OCI-LY1 (cell line): ENCODE measurements around the gene SLC12A8.

Source experiments
- H2AFZ ChIP-seq: fragments of 200-600 bp; sonication (generic), shearing (Covaris generic); 2 replicates; pipeline ENCODE4 v1.6.0; 2014; ENCODE audit warnings: antibody characterized with exemption, mild to moderate bottlenecking, low read length
- H3F3A ChIP-seq: fragments of 200-600 bp; sonication (generic), shearing (Covaris generic); 2 replicates; pipeline ENCODE4 v1.6.0; 2014; ENCODE audit warnings: mild to moderate bottlenecking, antibody characterized with exemption, low read length, moderate library complexity; ENCODE audit not compliant: insufficient read depth
- H3K27ac ChIP-seq: fragments of 200-600 bp; sonication (generic); 2 replicates; pipeline ENCODE4 v1.5.1; 2014; ENCODE audit warnings: low read length, mixed run types, mild to moderate bottlenecking, low read depth; ENCODE audit not compliant: poor library complexity, severe bottlenecking
- H3K27me3 ChIP-seq: fragments of 200-600 bp; sonication (generic); 2 replicates; pipeline ENCODE4 v1.6.0; 2014; ENCODE audit warnings: antibody characterized with exemption, mild to moderate bottlenecking, low read length, moderate library complexity; ENCODE audit not compliant: insufficient read depth
- H3K36me3 ChIP-seq: fragments of 200-600 bp; sonication (generic); 2 replicates; pipeline ENCODE4 v1.6.1; 2014; ENCODE audit warnings: mild to moderate bottlenecking, antibody characterized with exemption, low read length, moderate library complexity, mixed read lengths; ENCODE audit not compliant: insufficient read depth
- H3K4me1 ChIP-seq: fragments of 200-600 bp; sonication (generic); 2 replicates; pipeline ENCODE4 v1.5.1; 2014; ENCODE audit warnings: mild to moderate bottlenecking, low read length, moderate library complexity; ENCODE audit not compliant: insufficient read depth, severe bottlenecking
- H3K4me2 ChIP-seq: fragments of 200-600 bp; sonication (generic), shearing (Covaris generic); 2 replicates; pipeline ENCODE4 v1.6.1; 2014; ENCODE audit warnings: low read length
- H3K4me3 ChIP-seq: fragments of 200-600 bp; sonication (generic); 2 replicates; pipeline ENCODE4 v1.5.1; 2014; ENCODE audit warnings: low read length, low read depth, mild to moderate bottlenecking, mixed read lengths; ENCODE audit not compliant: poor library complexity, severe bottlenecking
- H3K79me2 ChIP-seq: fragments of 200-600 bp; shearing (Covaris generic); 2 replicates; pipeline ENCODE4 v1.6.1; 2016; ENCODE audit warnings: mixed run types, low read length, mixed read lengths; ENCODE audit not compliant: insufficient read depth
- H3K9ac ChIP-seq: fragments of 200-600 bp; sonication (generic), shearing (Covaris generic); 2 replicates; pipeline ENCODE4 v1.6.1; 2014; ENCODE audit warnings: mild to moderate bottlenecking, low read length, mixed read lengths
- H3K9me2 ChIP-seq: fragments of 200-600 bp; sonication (generic), shearing (Covaris generic); 2 replicates; pipeline ENCODE4 v1.6.1; 2014; ENCODE audit warnings: low read depth, mild to moderate bottlenecking, low read length, mixed read lengths
- H3K9me3 ChIP-seq: fragments of 200-600 bp; shearing (Covaris generic); 2 replicates; pipeline ENCODE4 v1.6.1; 2014; ENCODE audit warnings: low read length, mixed read lengths
- H4K20me1 ChIP-seq: fragments of 200-600 bp; sonication (generic), shearing (Covaris generic); 2 replicates; pipeline ENCODE4 v1.6.0; 2016; ENCODE audit warnings: mild to moderate bottlenecking, low read length; ENCODE audit not compliant: insufficient read depth
- CTCF ChIP-seq: fragments of 200-600 bp; sonication (generic), shearing (Covaris generic); IDR thresholded peaks from 2 replicates; pipeline ENCODE4 v1.5.1; 2017; ENCODE audit warnings: mild to moderate bottlenecking, antibody characterized with exemption, low read length, moderate library complexity, mixed read lengths
- EZH2 ChIP-seq: fragments of 200-600 bp; sonication (generic), shearing (Covaris generic); IDR thresholded peaks from 2 replicates; pipeline ENCODE4 v1.8.0; 2017; ENCODE audit warnings: borderline replicate concordance, mixed run types, mild to moderate bottlenecking, antibody characterized with exemption, low read length, moderate library complexity, mixed read lengths

Gene SLC12A8

DNA sequence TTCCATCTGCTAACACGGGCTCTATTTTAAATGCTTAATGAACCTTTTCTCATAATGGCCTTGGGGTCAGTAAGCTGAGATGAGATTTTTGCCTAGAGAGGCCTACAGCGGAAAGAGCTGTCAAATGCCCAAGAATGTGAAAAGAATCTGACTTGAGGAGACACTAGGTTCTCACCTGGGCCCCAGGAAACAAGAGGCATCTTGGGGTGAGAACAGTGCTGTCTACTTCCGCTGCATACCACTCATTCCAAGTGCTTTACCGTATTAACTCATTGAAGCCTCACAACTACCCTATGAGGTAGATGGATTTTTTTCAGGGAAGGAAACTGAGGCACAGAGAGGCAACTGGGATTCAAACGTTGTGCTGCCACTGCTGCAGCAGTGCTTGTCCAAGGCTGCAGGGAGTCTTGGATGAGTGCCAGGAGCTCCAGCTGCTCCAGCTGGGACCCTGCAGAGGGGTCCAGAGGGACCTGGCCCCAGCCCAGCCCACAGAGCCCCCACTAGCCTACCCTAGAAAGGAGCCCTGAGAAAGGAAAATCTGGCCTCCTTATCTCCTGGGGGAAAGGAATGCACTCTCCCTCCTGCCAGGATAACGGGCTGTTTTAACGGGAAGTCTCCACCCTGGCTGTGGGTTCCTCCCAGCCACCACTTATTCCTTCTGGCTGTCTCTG, 68.4 kb downstream of the SLC12A8 start:
- H3K36me3 ChIP-seq: no peaks in the 10 kb centered on the region
- H3K27ac ChIP-seq: no peak overlapping the region
- no peaks in the 10 kb centered on the region for H4K20me1 ChIP-seq
- H3K27me3 ChIP-seq: peaks cover 14% of the 10 kb centered on the region; the same call in 1 of the 2 replicates
- no peak overlapping the region for H3K4me3 ChIP-seq
- no peak overlapping the region for H3K9ac ChIP-seq
- no peaks in the 10 kb centered on the region for H3F3A ChIP-seq
- H3K4me2 ChIP-seq: no peak overlapping the region
- no peaks in the 10 kb centered on the region for H3K79me2 ChIP-seq
- H3K9me2 ChIP-seq: no peaks in the 10 kb centered on the region
- H2AFZ ChIP-seq: no peak overlapping the region
- no peak for TF ChIP-seq CTCF
- H3K9me3 ChIP-seq: no peaks in the 10 kb centered on the region
- H3K4me1 ChIP-seq: peaks cover 31% of the 10 kb centered on the region

GRCh38 chr3:125143538-125143937, 69.0 kb downstream of the SLC12A8 start:
- no peak for TF ChIP-seq EZH2
- TF ChIP-seq CTCF: no peak
- Histone ChIP-seq H3K27ac (no peak overlapping the region), H3K4me1 (peaks cover 27% of the 10 kb centered on the region), H4K20me1 (no peaks in the 10 kb centered on the region), H3K27me3 (peaks cover 14% of the 10 kb centered on the region; the same call in 1 of the 2 replicates), H3K4me2 (no peak overlapping the region), H2AFZ (no peak overlapping the region), H3K79me2 (no peaks in the 10 kb centered on the region), H3K4me3 (no peak overlapping the region), H3K9me3 (no peaks in the 10 kb centered on the region), H3K9ac (no peak overlapping the region), H3K9me2 (no peaks in the 10 kb centered on the region), H3K36me3 (no peaks in the 10 kb centered on the region), H3F3A (no peaks in the 10 kb centered on the region)

- no peak overlapping the region for H3K27ac ChIP-seq
- H3K4me2 ChIP-seq: no peak overlapping the region
- no peak overlapping the region for H3K9ac ChIP-seq
- no peak overlapping the region for H2AFZ ChIP-seq
- no peaks in the 10 kb centered on the region for H4K20me1 ChIP-seq
- no peaks in the 10 kb centered on the region for H3K9me2 ChIP-seq
- H3K27me3 ChIP-seq: peaks cover 14% of the 10 kb centered on the region; the same call in 1 of the 2 replicates
- peaks cover 23% of the 10 kb centered on the region for H3K4me1 ChIP-seq
- H3K4me3 ChIP-seq: no peak overlapping the region
- H3F3A ChIP-seq: no peaks in the 10 kb centered on the region
- TF ChIP-seq CTCF (no peak), EZH2 (no peak)
- no peaks in the 10 kb centered on the region for H3K36me3 ChIP-seq
- no peaks in the 10 kb centered on the region for H3K79me2 ChIP-seq
- H3K9me3 ChIP-seq: no peaks in the 10 kb centered on the region
Observed at GRCh38 chr3:125142940-125143339, 69.6 kb downstream of the SLC12A8 start.
